GM12878 (cell line): ENCODE measurements around the gene COQ8B. TPM values are rescaled to one million over a fixed set of nuclear protein-coding genes. Genes with fewer than 3 reads are reported as not detected.

Experiments
- ATAC-seq: fragments of 200-7000 bp; cut with Tn5 transposase; 3 replicates; pipeline ENCODE4 v1.9.1; 2020; ENCODE audit warnings: mild to moderate bottlenecking, moderate library complexity
- BruUV-seq: library from RNA; stranded (reverse); fragments of 400-500 nt; replicated peaks from 2 replicates; lab custom pipeline; 2021; lab: Mats Ljungman, UMichigan
- CTCF ChIA-PET: fragments of 300-600 bp; sonication (Branson Sonifier 250); formaldehyde crosslinking; extraction: SDS; loops from one replicate; lab custom pipeline; 2021; ENCODE audit warnings: inconsistent platforms; lab: Yijun Ruan, JAX
- POLR2A ChIA-PET: fragments of 350-600 bp; formaldehyde crosslinking; extraction: SDS; loops from one replicate; lab custom pipeline; 2021; ENCODE audit warnings: inconsistent platforms; lab: Charles Lee
- RAD21 ChIA-PET: fragments of 300-600 bp; sonication (Branson Sonifier 250); formaldehyde crosslinking; loops from one replicate; lab custom pipeline; 2023; ENCODE audit warnings: antibody characterized with exemption; ENCODE audit not compliant: unreplicated experiment; lab: Charles Lee
- SMC1A ChIA-PET: fragments of 300-600 bp; sonication (Branson Sonifier 250); formaldehyde crosslinking; loops from one replicate; lab custom pipeline; 2023; ENCODE audit not compliant: unreplicated experiment, uncharacterized antibody; lab: Charles Lee
- DNase-seq: peaks from one replicate; pipeline ENCODE4 v3.0.0-alpha.2; 2011; ENCODE audit warnings: low read depth, low spot score
- FAIRE-seq: peaks from 3 replicates; lab custom pipeline; 2011; peaks lifted over from hg19 to GRCh38; lab: Jason Lieb, UNC
- H2AFZ ChIP-seq: 2 replicates; pipeline ENCODE4 v1.6.0; 2011; ENCODE audit warnings: low read depth, low read length, control low read depth; ENCODE audit not compliant: control insufficient read depth
- H3K27ac ChIP-seq: 2 replicates; pipeline ENCODE4 v1.5.1; 2011; ENCODE audit warnings: control low read depth; ENCODE audit not compliant: control insufficient read depth, insufficient read depth
- H3K27me3 ChIP-seq, 2 experiments: replicated peaks in 1 of 2; 2 replicates each; pipeline versions ENCODE4 v1.6.0 to v1.6.1; 2011; ENCODE audit warnings: low read length in 1 of 2; ENCODE audit not compliant: control insufficient read depth in 2 of 2, insufficient read depth in 2 of 2
- H3K36me3 ChIP-seq, 2 experiments: 2 replicates each; pipeline ENCODE4 v1.5.1; 2011; ENCODE audit warnings: low read length in 1 of 2; ENCODE audit not compliant: control insufficient read depth in 2 of 2, insufficient read depth in 2 of 2
- H3K4me1 ChIP-seq: 2 replicates; pipeline ENCODE4 v1.6.1; 2011; ENCODE audit warnings: mild to moderate bottlenecking, low read length, moderate library complexity, mixed read lengths; ENCODE audit not compliant: control insufficient read depth, insufficient read depth
- H3K4me2 ChIP-seq: 2 replicates; pipeline ENCODE4 v1.6.0; 2011; ENCODE audit warnings: control low read depth; ENCODE audit not compliant: control insufficient read depth, insufficient read depth
- H3K4me3 ChIP-seq: fragments of 200-600 bp; sonication (generic); 2 replicates; pipeline ENCODE4 v1.5.1; 2016
- H3K79me2 ChIP-seq: 2 replicates; pipeline ENCODE4 v1.6.0; 2011; ENCODE audit warnings: low read length; ENCODE audit not compliant: control insufficient read depth, insufficient read depth
- H3K9ac ChIP-seq: 2 replicates; pipeline ENCODE4 v1.8.0; 2011; ENCODE audit warnings: low read length, control low read depth, mixed read lengths; ENCODE audit not compliant: control insufficient read depth, insufficient read depth
- H3K9me3 ChIP-seq: replicated peaks from 3 replicates; pipeline ENCODE4 v1.5.1; 2011; ENCODE audit warnings: mild to moderate bottlenecking, low read length; ENCODE audit not compliant: control insufficient read depth, insufficient read depth
- H4K20me1 ChIP-seq: 2 replicates; pipeline ENCODE4 v1.6.0; 2011; ENCODE audit not compliant: control insufficient read depth, insufficient read depth
- CEBPB ChIP-seq, 2 experiments: fragments of 150-350 bp in 1 of 2; IDR thresholded peaks; 2 replicates each; pipeline ENCODE4 v1.6.1; 2012 to 2014; ENCODE audit warnings: low read depth in 2 of 2, low read length in 2 of 2, borderline replicate concordance in 1 of 2, inconsistent platforms in 1 of 2
- GATAD2B ChIP-seq: fragments of 450-650 bp; conservative IDR thresholded peaks from 2 replicates; pipeline ENCODE4 v1.6.1; 2017; ENCODE audit warnings: low read depth, mild to moderate bottlenecking, moderate library complexity
- HDGF ChIP-seq: fragments of 450-650 bp; IDR thresholded peaks from 2 replicates; pipeline ENCODE4 v1.6.1; 2016; ENCODE audit warnings: antibody characterized with exemption
- IKZF2 ChIP-seq, 2 experiments: fragments of 450-650 bp; IDR thresholded peaks; 2 replicates each; pipeline ENCODE4 v1.6.1; 2017; ENCODE audit warnings: mild to moderate bottlenecking in 2 of 2, moderate library complexity in 2 of 2
- MTA2 ChIP-seq: fragments of 450-650 bp; IDR thresholded peaks from 2 replicates; pipeline ENCODE4 v1.6.1; 2016; ENCODE audit warnings: low read depth, mild to moderate bottlenecking, moderate library complexity
- NRF1 ChIP-seq: conservative IDR thresholded peaks from 2 replicates; pipeline ENCODE4 v1.6.1; 2011; ENCODE audit warnings: mild to moderate bottlenecking, low read depth, low read length, improper control_type of control experiment
- POLR2A ChIP-seq: IDR thresholded peaks from 2 replicates; pipeline ENCODE4 v1.6.1; 2011; ENCODE audit warnings: low read depth, mild to moderate bottlenecking, low read length
- ZNF384 ChIP-seq: IDR thresholded peaks from 2 replicates; pipeline ENCODE4 v1.6.1; 2012; ENCODE audit warnings: low read depth, mild to moderate bottlenecking, low read length, improper control_type of control experiment, borderline replicate concordance
- WGBS: methylation state at CpG from one replicate; pipeline ENCODE4 v1.1.6; 2016; ENCODE audit warnings: low lambda C conversion rate; ENCODE audit not compliant: insufficient replicate concordance, insufficient coverage; ENCODE audit errors: missing lambda C conversion rate; 5-methylcytosine and 5-hydroxymethylcytosine counted together
- in situ Hi-C: fragments of 300-500 bp; cut with MboI; formaldehyde crosslinking; loops from 9 replicates; pipeline ENCODE4 v1.14.3; 2018; ENCODE audit warnings: mixed read lengths
- intact Hi-C: fragments of 100-400 bp; cut with micrococcal nuclease; formaldehyde crosslinking; loops from one replicate; pipeline ENCODE4 v1.14.2; 2022; ENCODE audit not compliant: unreplicated experiment
- polyA plus RNA-seq, 11 experiments: library from polyadenylated mRNA; depleted of rRNA in 4 of 11; unstranded in 6 of 11; stranded (reverse) in 5 of 11; fragments of >200 nt; fragmentation: Nextera tagmentation in 4 of 11; fragmentation: Illumina TruSeq in 1 of 11; extraction: Ambion mirVana in 4 of 11; extraction: Trizol in 1 of 11; gene quantifications; 1 replicate in 1 of 11; 2 replicates in 10 of 11; pipeline versions ENCODE4 v1.2.1 to v1.2.3, GENCODE V29; 2011 to 2016; ENCODE audit warnings: inconsistent platforms in 2 of 11, missing spikeins in 2 of 11, low read depth in 1 of 11
- total RNA-seq, 4 experiments: library from RNA; depleted of rRNA in 3 of 4; stranded (reverse); fragments of >200 nt in 3 of 4; fragmentation: Illumina TruSeq in 1 of 4; extraction: Trizol in 1 of 4; gene quantifications; 2 replicates each; pipeline versions ENCODE4 v1.2.1 to v1.2.3, GENCODE V29; 2013 to 2021
- TF ChIP-seq, protein P1 (sequence below): fragments of 150-350 bp; IDR thresholded peaks from 2 replicates; pipeline ENCODE4 v1.6.1; 2014; ENCODE audit warnings: mild to moderate bottlenecking, low read depth, low read length
- TF ChIP-seq, protein P2 (sequence below): fragments of 450-650 bp; IDR thresholded peaks from 2 replicates; pipeline ENCODE4 v1.6.1; 2017; ENCODE audit warnings: mild to moderate bottlenecking, moderate library complexity

Gene COQ8B
- total and polyA plus RNA-seq, 10 of the 15 experiments (the other 5 are each of a cell fraction or from before 2014, with no cell fraction given) = 0.39 to 37.1 (median 16.8) TPM

DNA sequence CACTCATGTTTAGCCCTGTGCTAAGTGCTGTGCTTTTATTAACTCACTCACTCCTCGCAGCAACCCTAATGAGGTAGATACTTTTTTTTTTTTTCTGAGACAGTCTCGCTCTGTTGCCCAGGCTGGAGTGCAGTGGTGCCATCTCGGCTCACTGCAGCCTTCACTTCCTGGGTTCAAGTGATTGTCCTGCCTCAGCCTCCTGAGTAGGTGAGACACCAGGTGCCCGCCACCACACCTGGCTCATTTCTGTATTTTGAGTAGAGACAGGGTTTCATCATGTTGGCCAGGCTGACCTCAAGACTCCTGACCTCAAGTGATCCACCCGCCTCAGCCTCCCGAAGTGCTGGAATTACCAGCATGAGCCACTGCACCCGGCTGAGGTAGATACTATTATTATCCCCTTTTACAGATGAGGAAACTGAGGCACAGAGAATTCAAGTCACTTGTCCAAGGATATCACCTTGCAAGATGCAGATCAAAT, 2.8 kb upstream of the COQ8B start:
- RAD21 ChIA-PET = interaction anchor here (0.7 to 1.4 kb wide), 5 partner anchors 31 to 59 kb away, joined by 3 to 6 read pairs (median 5); partner anchors contain the start of genes ACTMAP, RAB4B and SNRPA
- no peaks in the 10 kb centered on the region; a peak in 1 of 4 replicates for H3K36me3 ChIP-seq
- DNase-seq = peak; percentile 15
- ATAC-seq = peak; percentile 4
- peak overlapping the region; percentile 62; the same call in 1 of the 2 replicates for H2AFZ ChIP-seq
- no peaks in the 10 kb centered on the region for H4K20me1 ChIP-seq
- H3K9me3 ChIP-seq = no peaks in the 10 kb centered on the region
- in situ Hi-C loops = no loop called here
- 9% methylated on average over 7 of the region's 7 CpGs for WGBS
- H3K4me3 ChIP-seq = peak overlapping the region; percentile 60
- peak overlapping the region; percentile 70 for H3K27ac ChIP-seq
- no peaks in the 10 kb centered on the region for H3K27me3 ChIP-seq
- intact Hi-C loops = no loop called here
- BruUV-seq = no TSS peak
- H3K4me2 ChIP-seq = peak overlapping the region; percentile 97
- peaks cover 40% of the 10 kb centered on the region for H3K79me2 ChIP-seq
- H3K9ac ChIP-seq = peak overlapping the region; percentile 91
- TF ChIP-seq NRF1 (no peak), GATAD2B (0 out of 2 replicates have a peak, but pooled peaks have one; percentile 32), MTA2 (0 out of 2 replicates have a peak, but pooled peaks have one; percentile 38), HDGF (peak; percentile 29; the same call in 1 of the 2 replicates), CEBPB (IDR thresholded peaks at IDR 0.05; ENCODE audit: borderline replicate concordance in 1 of 2, low read depth in 2 of 2, low read length in 2 of 2) (no peak), POLR2A (no peak), IKZF2 (IDR thresholded peaks at IDR 0.05) (0 out of 4 replicates have a peak, but pooled peaks of 1 of the 2 experiments have one; percentile 2), ZNF384 (peak; percentile 63)
- TF ChIP-seq, protein P1, sequence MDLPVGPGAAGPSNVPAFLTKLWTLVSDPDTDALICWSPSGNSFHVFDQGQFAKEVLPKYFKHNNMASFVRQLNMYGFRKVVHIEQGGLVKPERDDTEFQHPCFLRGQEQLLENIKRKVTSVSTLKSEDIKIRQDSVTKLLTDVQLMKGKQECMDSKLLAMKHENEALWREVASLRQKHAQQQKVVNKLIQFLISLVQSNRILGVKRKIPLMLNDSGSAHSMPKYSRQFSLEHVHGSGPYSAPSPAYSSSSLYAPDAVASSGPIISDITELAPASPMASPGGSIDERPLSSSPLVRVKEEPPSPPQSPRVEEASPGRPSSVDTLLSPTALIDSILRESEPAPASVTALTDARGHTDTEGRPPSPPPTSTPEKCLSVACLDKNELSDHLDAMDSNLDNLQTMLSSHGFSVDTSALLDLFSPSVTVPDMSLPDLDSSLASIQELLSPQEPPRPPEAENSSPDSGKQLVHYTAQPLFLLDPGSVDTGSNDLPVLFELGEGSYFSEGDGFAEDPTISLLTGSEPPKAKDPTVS = no peak
- TF ChIP-seq, protein P2, sequence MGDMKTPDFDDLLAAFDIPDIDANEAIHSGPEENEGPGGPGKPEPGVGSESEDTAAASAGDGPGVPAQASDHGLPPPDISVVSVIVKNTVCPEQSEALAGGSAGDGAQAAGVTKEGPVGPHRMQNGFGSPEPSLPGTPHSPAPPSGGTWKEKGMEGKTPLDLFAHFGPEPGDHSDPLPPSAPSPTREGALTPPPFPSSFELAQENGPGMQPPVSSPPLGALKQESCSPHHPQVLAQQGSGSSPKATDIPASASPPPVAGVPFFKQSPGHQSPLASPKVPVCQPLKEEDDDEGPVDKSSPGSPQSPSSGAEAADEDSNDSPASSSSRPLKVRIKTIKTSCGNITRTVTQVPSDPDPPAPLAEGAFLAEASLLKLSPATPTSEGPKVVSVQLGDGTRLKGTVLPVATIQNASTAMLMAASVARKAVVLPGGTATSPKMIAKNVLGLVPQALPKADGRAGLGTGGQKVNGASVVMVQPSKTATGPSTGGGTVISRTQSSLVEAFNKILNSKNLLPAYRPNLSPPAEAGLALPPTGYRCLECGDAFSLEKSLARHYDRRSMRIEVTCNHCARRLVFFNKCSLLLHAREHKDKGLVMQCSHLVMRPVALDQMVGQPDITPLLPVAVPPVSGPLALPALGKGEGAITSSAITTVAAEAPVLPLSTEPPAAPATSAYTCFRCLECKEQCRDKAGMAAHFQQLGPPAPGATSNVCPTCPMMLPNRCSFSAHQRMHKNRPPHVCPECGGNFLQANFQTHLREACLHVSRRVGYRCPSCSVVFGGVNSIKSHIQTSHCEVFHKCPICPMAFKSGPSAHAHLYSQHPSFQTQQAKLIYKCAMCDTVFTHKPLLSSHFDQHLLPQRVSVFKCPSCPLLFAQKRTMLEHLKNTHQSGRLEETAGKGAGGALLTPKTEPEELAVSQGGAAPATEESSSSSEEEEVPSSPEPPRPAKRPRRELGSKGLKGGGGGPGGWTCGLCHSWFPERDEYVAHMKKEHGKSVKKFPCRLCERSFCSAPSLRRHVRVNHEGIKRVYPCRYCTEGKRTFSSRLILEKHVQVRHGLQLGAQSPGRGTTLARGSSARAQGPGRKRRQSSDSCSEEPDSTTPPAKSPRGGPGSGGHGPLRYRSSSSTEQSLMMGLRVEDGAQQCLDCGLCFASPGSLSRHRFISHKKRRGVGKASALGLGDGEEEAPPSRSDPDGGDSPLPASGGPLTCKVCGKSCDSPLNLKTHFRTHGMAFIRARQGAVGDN = no peak
- POLR2A ChIA-PET = interaction anchor here (1.0 to 5.1 kb wide), 4 partner anchors 29 to 59 kb away, joined by 3 to 37 read pairs (median 20); partner anchors contain the start of genes ACTMAP, NUMBL, RAB4B and SNRPA
- FAIRE-seq = no peak
- CTCF ChIA-PET = interaction anchor here (1.1 to 1.3 kb wide), 5 partner anchors 8 to 87 kb away, joined by 3 to 8 read pairs (median 5); no protein-coding TSS in a partner anchor
- peaks cover 18% of the 10 kb centered on the region for H3K4me1 ChIP-seq
- SMC1A ChIA-PET = interaction anchor here (1.2 to 1.5 kb wide), 3 partner anchors 33 to 79 kb away, joined by 4 to 12 read pairs (median 5); partner anchors contain the start of genes EGLN2 and RAB4B
